ENCODE measurements around the gene EML4. TPM values are rescaled to one million over a fixed set of nuclear protein-coding genes. Genes with fewer than 3 reads are reported as not detected.

The EML4 gene
- total RNA-seq, 1 donor from 2014 or later, result 68.2 TPM

- peak overlapping the region; percentile 97 for H3K27ac Mint-ChIP-seq (ENCODE audit: unreplicated experiment)
- Histone ChIP-seq H3K27ac (ENCODE audit: low read depth, low read length) (peak overlapping the region; percentile 96), H4K20me1 (ENCODE audit: insufficient read depth, low read length) (no peaks in the 10 kb centered on the region), H3K9ac (ENCODE audit: low read length) (peak overlapping the region; percentile 81), H3K27me3 (ENCODE audit: insufficient read depth, low read length) (no peaks in the 10 kb centered on the region), H3K4me2 (ENCODE audit: low read length) (peak overlapping the region; percentile 87), H2AFZ (ENCODE audit: low read depth, low read length) (peak overlapping the region; percentile 78), H3K36me3 (ENCODE audit: insufficient read depth, low read length) (no peaks in the 10 kb centered on the region), H3K4me3 (ENCODE audit: insufficient read depth, low read depth, low read length) (peak overlapping the region; percentile 55), H3K9me3 (ENCODE audit: insufficient read depth, low read depth, low read length) (no peaks in the 10 kb centered on the region), H3K4me1 (ENCODE audit: insufficient read depth, low read length) (peaks cover 43% of the 10 kb centered on the region), H3K79me2 (ENCODE audit: insufficient read depth, low read length) (no peaks in the 10 kb centered on the region)
- no peaks in the 10 kb centered on the region for H3K27me3 Mint-ChIP-seq (ENCODE audit: low read depth, unreplicated experiment)
- DNase-seq (ENCODE audit: low read depth), result peak; percentile 93
- H3K4me1 Mint-ChIP-seq (ENCODE audit: low read depth, unreplicated experiment), result peaks cover 51% of the 10 kb centered on the region
- H3K36me3 Mint-ChIP-seq (ENCODE audit: low read depth, unreplicated experiment), result peaks cover 2% of the 10 kb centered on the region
- no peak for FAIRE-seq
- peak overlapping the region; percentile 37 for H3K4me3 Mint-ChIP-seq (ENCODE audit: unreplicated experiment)
- TF ChIP-seq EZH2 (IDR thresholded peaks at IDR 0.05; ENCODE audit: insufficient read depth, low read length) (no peak), CTCF (IDR thresholded peaks at IDR 0.05; ENCODE audit: insufficient read depth, low read depth, low read length) (no peak)
- no peaks in the 10 kb centered on the region for H3K9me3 Mint-ChIP-seq (ENCODE audit: unreplicated experiment)
Observed at GRCh38 chr2:42141687-42142546, 27.2 kb upstream of the EML4 start.

- Histone ChIP-seq H3K79me2 (ENCODE audit: insufficient read depth, low read length) (no peaks in the 10 kb centered on the region), H3K27me3 (ENCODE audit: insufficient read depth, low read length) (no peaks in the 10 kb centered on the region), H3K4me2 (ENCODE audit: low read length) (peak overlapping the region; percentile 87), H3K27ac (ENCODE audit: low read depth, low read length) (peak overlapping the region; percentile 96), H4K20me1 (ENCODE audit: insufficient read depth, low read length) (no peaks in the 10 kb centered on the region), H3K9me3 (ENCODE audit: insufficient read depth, low read depth, low read length) (no peaks in the 10 kb centered on the region), H3K9ac (ENCODE audit: low read length) (peak overlapping the region; percentile 81), H3K4me1 (ENCODE audit: insufficient read depth, low read length) (peaks cover 40% of the 10 kb centered on the region), H3K36me3 (ENCODE audit: insufficient read depth, low read length) (no peaks in the 10 kb centered on the region), H2AFZ (ENCODE audit: low read depth, low read length) (peak overlapping the region; percentile 78), H3K4me3 (ENCODE audit: insufficient read depth, low read depth, low read length) (peak overlapping the region; percentile 55)
- H3K27ac Mint-ChIP-seq (ENCODE audit: unreplicated experiment), result peak overlapping the region; percentile 97
- H3K4me1 Mint-ChIP-seq (ENCODE audit: low read depth, unreplicated experiment), result peaks cover 46% of the 10 kb centered on the region
- FAIRE-seq (no peak), DNase-seq (ENCODE audit: low read depth) (peak; percentile 61)
- H3K36me3 Mint-ChIP-seq (ENCODE audit: low read depth, unreplicated experiment), result peaks cover 2% of the 10 kb centered on the region
- TF ChIP-seq EZH2 (IDR thresholded peaks at IDR 0.05; ENCODE audit: insufficient read depth, low read length), result no peak
- no peak for TF ChIP-seq CTCF (IDR thresholded peaks at IDR 0.05; ENCODE audit: insufficient read depth, low read depth, low read length)
- H3K27me3 Mint-ChIP-seq (ENCODE audit: low read depth, unreplicated experiment), result no peaks in the 10 kb centered on the region
- no peaks in the 10 kb centered on the region for H3K9me3 Mint-ChIP-seq (ENCODE audit: unreplicated experiment)
- no peak overlapping the region for H3K4me3 Mint-ChIP-seq (ENCODE audit: unreplicated experiment)
Observed at GRCh38 chr2:42142547-42143184, 26.5 kb upstream of the EML4 start.

Data from astrocyte (in vitro differentiated cells and primary cell).